ENCODE results near the gene FIGNL2. TPM values are rescaled to one million over a fixed set of nuclear protein-coding genes. Genes with fewer than 3 reads are reported as not detected.

Gene FIGNL2
- total RNA-seq, 2 donors from 2014 or later: 10.5 to 17.7 TPM

DNA sequence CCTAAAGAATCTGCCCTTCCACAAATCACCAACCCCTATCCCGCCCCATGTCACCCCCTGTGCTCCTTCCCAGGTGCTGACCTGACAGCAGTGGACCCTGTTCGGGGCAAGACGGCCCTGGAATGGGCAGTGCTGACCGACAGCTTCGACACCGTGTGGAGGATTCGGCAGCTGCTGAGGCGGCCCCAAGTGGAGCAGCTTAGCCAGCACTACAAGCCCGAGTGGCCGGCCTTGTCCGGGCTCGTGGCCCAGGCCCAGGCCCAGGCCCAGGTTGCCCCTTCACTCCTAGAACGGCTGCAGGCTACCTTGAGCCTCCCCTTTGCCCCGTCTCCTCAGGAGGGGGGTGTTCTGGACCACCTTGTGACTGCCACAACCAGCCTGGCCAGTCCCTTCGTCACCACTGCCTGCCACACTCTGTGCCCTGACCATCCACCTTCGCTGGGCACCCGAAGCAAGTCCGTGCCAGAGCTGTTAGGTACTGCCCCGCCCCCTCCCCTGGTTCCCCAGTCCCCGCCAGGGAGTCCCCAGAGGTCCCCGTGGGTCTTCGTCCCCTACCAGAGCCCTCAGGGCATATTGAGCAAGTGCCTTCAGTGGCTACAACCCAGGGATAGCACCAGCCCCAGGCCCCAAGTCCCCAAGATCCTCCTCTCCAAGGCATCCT, 42.1 kb upstream of the FIGNL2 start:
- Histone ChIP-seq H3K27ac (ENCODE audit: low read depth, low read length) (no peak overlapping the region), H3K36me3 (ENCODE audit: control insufficient read depth, insufficient read depth, low read length) (no peaks in the 10 kb centered on the region), H3K9me3 (ENCODE audit: control insufficient read depth, low read length) (no peaks in the 10 kb centered on the region), H3K4me1 (ENCODE audit: control insufficient read depth, insufficient read depth, low read length) (peaks cover 3% of the 10 kb centered on the region), H3K9ac (ENCODE audit: extremely low read depth, low read length, poor library complexity, severe bottlenecking) (no peak overlapping the region), H3K4me3 (ENCODE audit: low read length) (no peak overlapping the region), H3K27me3 (ENCODE audit: control insufficient read depth, insufficient read depth, low read length, poor library complexity, severe bottlenecking) (peaks cover 12% of the 10 kb centered on the region)
- H3K27me3 Mint-ChIP-seq (ENCODE audit: insufficient read depth): peaks cover 26% of the 10 kb centered on the region
- no peak overlapping the region for H3K27ac Mint-ChIP-seq
- peaks cover 9% of the 10 kb centered on the region for H3K4me1 Mint-ChIP-seq
- WGBS, 2 experiments (ENCODE audit: insufficient coverage in 1 of 2, insufficient read length in 1 of 2): 89 to 91% methylated on average over 16 to 22 of the region's 22 CpGs
- no peak overlapping the region for H3K4me3 Mint-ChIP-seq
- H3K9me3 Mint-ChIP-seq: no peaks in the 10 kb centered on the region
- TF ChIP-seq, protein P1, sequence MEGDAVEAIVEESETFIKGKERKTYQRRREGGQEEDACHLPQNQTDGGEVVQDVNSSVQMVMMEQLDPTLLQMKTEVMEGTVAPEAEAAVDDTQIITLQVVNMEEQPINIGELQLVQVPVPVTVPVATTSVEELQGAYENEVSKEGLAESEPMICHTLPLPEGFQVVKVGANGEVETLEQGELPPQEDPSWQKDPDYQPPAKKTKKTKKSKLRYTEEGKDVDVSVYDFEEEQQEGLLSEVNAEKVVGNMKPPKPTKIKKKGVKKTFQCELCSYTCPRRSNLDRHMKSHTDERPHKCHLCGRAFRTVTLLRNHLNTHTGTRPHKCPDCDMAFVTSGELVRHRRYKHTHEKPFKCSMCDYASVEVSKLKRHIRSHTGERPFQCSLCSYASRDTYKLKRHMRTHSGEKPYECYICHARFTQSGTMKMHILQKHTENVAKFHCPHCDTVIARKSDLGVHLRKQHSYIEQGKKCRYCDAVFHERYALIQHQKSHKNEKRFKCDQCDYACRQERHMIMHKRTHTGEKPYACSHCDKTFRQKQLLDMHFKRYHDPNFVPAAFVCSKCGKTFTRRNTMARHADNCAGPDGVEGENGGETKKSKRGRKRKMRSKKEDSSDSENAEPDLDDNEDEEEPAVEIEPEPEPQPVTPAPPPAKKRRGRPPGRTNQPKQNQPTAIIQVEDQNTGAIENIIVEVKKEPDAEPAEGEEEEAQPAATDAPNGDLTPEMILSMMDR (conservative IDR thresholded peaks at IDR 0.05): no peak
- H3K36me3 Mint-ChIP-seq (ENCODE audit: low read depth): no peaks in the 10 kb centered on the region
- DNase-seq: peak; percentile 63

DNA sequence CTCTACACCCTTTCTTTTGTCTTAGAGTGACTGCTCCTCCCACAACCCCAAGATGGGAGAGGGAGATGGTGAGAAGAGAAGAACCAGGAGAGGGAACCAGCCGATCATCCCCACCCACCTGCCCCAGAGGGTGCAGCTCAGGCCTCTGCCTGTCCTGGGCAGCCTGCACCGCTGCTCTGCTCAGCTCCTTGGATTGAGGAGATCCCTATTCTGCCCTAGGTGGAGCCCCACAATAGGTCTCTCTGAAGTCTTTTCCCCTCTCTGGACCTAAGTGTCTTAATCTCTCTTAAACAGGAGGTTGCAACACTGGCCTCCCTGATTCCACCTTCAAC, 41.6 kb upstream of the FIGNL2 start:
- H3K4me1 ChIP-seq (ENCODE audit: control insufficient read depth, insufficient read depth, low read length): no peaks in the 10 kb centered on the region
- WGBS, 2 experiments (ENCODE audit: insufficient coverage in 1 of 2, insufficient read length in 1 of 2): 83 to 86% methylated on average over 2 of the region's 2 CpGs
- no peaks in the 10 kb centered on the region for H3K36me3 Mint-ChIP-seq (ENCODE audit: low read depth)

DNA sequence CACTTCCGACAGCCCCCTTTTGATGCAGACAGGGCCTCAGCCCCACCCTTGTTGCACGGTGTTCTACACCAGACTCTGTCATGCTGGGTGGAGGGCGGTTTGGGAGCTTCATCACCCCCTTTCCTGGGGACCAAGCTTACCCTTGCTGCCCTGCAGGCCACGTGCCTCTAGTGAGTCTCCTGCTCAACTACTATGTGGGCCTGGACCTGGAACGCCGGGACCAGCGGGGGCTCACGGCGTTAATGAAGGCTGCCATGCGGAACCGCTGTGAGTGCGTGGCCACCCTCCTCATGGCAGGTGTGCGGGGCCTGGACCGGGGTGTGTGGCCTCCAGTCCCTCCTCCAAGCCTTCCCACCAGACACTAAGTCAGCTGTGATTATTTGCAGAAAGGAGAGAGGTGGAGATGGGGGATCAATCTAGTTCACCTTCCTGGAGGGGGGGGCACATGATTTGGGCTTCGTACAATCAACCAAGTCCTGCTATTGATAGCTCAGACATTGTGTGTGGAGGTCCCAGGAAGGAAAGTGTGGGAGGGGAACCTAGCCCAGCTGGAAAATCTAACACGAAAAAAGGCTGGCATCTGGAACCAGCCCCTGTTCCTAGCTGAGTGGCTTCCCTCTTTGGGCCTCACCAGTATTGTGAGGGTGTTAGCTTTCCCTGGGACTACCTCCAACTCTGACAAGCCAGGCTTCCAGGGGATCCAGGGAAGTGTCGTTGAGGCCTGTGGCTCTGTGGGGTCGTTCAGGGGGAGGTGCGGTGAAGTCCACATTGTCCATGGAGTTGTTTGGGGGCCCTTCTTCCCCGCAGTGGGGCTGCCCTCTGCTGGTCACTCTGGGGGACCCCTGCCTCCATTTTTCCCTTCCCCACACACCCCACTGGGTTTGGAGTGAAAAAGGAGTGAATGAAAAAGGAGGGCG, 41.0 kb upstream of the FIGNL2 start:
- peak; percentile 63 for DNase-seq
- TF ChIP-seq, protein P1 (conservative IDR thresholded peaks at IDR 0.05): peak; percentile 51

More for the DNA sequence above, 41.6 kb upstream of the FIGNL2 start:
- Mint-ChIP-seq H3K27me3 (ENCODE audit: insufficient read depth) (peaks cover 26% of the 10 kb centered on the region), H3K4me3 (no peak overlapping the region), H3K27ac (no peak overlapping the region), H3K4me1 (peaks cover 5% of the 10 kb centered on the region), H3K9me3 (no peaks in the 10 kb centered on the region)
- Histone ChIP-seq H3K9ac (ENCODE audit: extremely low read depth, low read length, poor library complexity, severe bottlenecking) (no peak overlapping the region), H3K27me3 (ENCODE audit: control insufficient read depth, insufficient read depth, low read length, poor library complexity, severe bottlenecking) (peaks cover 12% of the 10 kb centered on the region), H3K4me3 (ENCODE audit: low read length) (no peak overlapping the region), H3K36me3 (ENCODE audit: control insufficient read depth, insufficient read depth, low read length) (no peaks in the 10 kb centered on the region), H3K27ac (ENCODE audit: low read depth, low read length) (no peak overlapping the region), H3K9me3 (ENCODE audit: control insufficient read depth, low read length) (no peaks in the 10 kb centered on the region)
- TF ChIP-seq, protein P1 (conservative IDR thresholded peaks at IDR 0.05): no peak
- DNase-seq: no peak

More for the DNA sequence above, 41.0 kb upstream of the FIGNL2 start:
- 89 to 96% methylated on average over 5 to 20 of the region's 21 CpGs for WGBS, 2 experiments (ENCODE audit: insufficient coverage in 1 of 2, insufficient read length in 1 of 2)
- Histone ChIP-seq H3K9me3 (ENCODE audit: control insufficient read depth, low read length) (no peaks in the 10 kb centered on the region), H3K9ac (ENCODE audit: extremely low read depth, low read length, poor library complexity, severe bottlenecking) (no peak overlapping the region), H3K4me3 (ENCODE audit: low read length) (no peak overlapping the region), H3K27me3 (ENCODE audit: control insufficient read depth, insufficient read depth, low read length, poor library complexity, severe bottlenecking) (peaks cover 12% of the 10 kb centered on the region), H3K27ac (ENCODE audit: low read depth, low read length) (no peak overlapping the region), H3K36me3 (ENCODE audit: control insufficient read depth, insufficient read depth, low read length) (no peaks in the 10 kb centered on the region), H3K4me1 (ENCODE audit: control insufficient read depth, insufficient read depth, low read length) (no peaks in the 10 kb centered on the region)
- Mint-ChIP-seq H3K27ac (no peak overlapping the region), H3K36me3 (ENCODE audit: low read depth) (no peaks in the 10 kb centered on the region), H3K27me3 (ENCODE audit: insufficient read depth) (peaks cover 26% of the 10 kb centered on the region), H3K4me3 (no peak overlapping the region), H3K4me1 (peaks cover 1% of the 10 kb centered on the region), H3K9me3 (no peaks in the 10 kb centered on the region)

All from endodermal cell (in vitro differentiated cells).